Measurements from ENCODE around the gene ENSA.
A peak's percentile ranks its signal among the peaks of the same experiment; 100 is the strongest.

GRCh38 chr1:150579110-150579944 is 50.1 kb downstream of the ENSA start, which contains the start of gene MCL1:
- no peak for TF ChIP-seq CTCF (IDR thresholded peaks at IDR 0.05)
- TF ChIP-seq POLR2AphosphoS5 (IDR thresholded peaks at IDR 0.05; ENCODE audit: low read depth, low read length), result peak; percentile 100

Measured in Panc1 (cell line).